Hematopoietic multipotent progenitor cell treated with erythropoietin and hydrocortisone succinate and interleukin-3 and kit ligand, for 15 days (in vitro differentiated cells): Measurements from ENCODE around the gene PCDH19.
"Not testable (repeated sequence)": the region's sequence is repeated elsewhere in the genome, so short reads cannot be mapped to it uniquely, and the experiment has no call there.

Source experiments
- DNase-seq: peaks from one replicate; pipeline ENCODE4 v3.0.0-alpha.2; 2015; ENCODE audit warnings: low spot score

PCDH19 gene, protein sequence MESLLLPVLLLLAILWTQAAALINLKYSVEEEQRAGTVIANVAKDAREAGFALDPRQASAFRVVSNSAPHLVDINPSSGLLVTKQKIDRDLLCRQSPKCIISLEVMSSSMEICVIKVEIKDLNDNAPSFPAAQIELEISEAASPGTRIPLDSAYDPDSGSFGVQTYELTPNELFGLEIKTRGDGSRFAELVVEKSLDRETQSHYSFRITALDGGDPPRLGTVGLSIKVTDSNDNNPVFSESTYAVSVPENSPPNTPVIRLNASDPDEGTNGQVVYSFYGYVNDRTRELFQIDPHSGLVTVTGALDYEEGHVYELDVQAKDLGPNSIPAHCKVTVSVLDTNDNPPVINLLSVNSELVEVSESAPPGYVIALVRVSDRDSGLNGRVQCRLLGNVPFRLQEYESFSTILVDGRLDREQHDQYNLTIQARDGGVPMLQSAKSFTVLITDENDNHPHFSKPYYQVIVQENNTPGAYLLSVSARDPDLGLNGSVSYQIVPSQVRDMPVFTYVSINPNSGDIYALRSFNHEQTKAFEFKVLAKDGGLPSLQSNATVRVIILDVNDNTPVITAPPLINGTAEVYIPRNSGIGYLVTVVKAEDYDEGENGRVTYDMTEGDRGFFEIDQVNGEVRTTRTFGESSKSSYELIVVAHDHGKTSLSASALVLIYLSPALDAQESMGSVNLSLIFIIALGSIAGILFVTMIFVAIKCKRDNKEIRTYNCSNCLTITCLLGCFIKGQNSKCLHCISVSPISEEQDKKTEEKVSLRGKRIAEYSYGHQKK (N-terminal part only)

DNA sequence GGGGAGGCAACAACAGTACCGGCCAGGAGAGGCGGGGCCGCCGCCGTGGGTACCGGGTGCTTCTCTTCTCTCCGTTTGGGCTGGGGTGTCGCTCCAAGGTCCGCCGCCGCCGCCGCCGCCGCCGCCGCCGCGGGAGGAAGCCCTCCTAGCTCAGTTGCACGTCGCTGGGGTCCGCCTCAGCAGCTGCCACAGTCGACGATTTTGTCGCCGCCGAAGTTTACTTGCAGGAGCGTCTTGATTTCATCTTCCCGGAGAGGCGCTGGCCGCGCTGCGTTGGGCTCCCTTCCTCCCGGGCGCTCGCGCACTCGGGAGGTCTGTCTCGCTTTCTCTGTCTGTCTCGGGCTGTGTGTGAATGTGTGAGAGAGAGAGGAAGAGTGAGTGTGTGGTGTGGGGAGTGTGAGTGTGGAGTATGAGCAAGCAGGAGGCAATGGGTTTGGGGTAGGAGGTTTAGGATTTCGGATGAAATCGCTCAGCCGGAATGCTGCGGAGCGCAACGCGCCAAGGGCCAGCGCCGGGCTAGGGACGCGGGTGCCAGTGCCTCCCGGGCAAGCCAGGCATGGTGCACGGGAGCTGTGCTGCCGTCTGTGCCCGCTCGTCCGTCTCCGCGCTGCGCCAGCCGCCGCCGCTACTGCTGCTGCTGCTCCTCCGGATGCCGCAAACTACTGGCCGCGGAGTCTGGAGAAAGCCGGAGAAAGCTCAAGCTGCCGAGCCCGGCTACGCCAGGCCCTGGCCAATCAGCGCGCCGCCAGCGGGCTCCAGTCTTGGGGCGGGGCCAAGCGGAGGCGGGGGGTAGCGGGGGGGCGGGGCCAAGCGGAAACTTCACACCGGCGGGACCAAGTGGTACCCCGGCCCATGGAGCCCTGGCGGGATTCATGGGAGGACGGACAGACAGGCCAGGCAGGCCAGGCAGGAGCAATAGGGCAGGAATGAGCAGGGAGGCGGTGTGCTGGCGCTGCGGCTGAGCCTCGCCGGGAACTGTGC is at the start of gene PCDH19:
PCDH19 (minus strand) TSS at position 664 of the 981 bp plus-strand sequence. CDS start 1,676 bp downstream, outside the sequence.
- DNase-seq, result no peak

DNA sequence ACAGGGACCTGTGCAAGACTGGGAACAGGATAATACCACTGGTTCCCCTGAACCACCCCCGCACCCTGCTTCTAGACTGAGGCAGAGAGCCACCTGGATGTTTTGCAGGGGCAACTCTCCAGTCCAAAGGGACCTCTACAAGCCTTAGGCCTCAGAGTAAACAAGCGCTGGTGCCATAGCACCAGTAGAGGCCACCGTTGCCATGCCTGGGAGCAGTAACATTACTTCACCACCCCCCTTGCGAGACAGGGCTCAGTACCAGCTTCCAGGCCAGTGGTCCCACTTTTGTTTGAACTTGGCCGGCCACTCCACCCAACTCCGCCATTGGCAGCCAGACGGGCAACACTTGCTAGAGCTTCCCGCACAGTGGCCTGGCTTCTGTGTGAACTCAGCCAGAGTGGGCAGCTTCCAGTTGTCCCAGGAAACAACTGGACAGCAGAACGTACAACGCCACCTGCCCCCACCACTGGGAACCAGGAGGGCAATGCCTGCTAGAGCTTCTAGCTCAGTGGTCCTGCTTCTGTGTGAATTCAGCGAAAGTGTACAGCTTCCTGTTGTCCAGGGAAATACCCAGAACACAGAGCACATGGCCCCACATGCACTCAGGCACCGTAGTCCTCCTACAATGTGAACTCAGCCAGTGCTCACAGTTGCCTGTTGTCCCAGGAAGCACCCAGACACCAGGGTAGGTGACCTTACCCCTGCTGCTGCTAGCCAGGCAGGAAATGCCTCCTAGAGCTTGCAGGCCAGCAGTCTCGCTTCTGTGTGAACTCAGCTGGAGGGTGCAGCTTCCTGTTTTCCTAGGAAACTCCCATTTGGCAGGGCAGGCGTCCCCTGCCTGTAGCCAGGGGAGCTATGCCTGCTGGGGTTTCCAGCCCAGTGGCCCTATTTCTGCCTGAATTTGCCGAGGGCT is 39.9 kb upstream of the PCDH19 start:
- DNase-seq, result no peak

DNA sequence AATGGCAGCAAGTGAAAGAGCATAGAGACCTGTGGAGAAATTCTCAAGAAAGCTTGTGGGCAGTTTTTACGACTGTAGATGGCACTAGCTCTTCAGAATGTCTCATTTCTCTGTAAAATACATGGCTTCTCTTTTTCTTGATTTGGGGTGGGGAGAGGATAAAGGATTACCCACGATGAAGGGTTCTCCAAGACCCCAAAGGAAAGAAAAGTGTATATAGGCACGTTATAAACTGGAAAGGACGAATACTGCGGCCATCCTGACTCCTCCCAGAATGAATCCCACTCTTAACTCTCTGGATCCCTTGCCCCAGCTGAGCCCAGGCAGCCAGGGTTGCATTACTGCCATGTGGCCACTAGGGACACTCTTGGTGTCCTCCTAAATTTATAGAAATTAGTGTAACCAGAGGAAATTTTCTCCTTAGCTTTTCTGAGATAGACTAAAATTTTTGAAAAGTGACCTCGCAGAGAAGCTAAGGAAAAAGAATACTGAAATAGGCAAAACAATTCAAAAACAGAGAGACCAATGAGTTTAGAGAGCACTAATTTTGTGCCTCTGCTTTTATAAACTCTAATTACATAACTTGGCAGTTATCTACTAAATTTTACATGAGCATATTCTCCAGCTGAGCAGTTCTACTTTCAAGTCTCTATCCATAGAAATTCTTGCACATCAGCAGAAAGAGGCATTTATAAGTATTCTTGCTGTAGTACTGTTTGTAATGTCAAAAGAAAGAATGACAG is 37.8 kb upstream of the PCDH19 start:
- peak; percentile 3 for DNase-seq

DNA sequence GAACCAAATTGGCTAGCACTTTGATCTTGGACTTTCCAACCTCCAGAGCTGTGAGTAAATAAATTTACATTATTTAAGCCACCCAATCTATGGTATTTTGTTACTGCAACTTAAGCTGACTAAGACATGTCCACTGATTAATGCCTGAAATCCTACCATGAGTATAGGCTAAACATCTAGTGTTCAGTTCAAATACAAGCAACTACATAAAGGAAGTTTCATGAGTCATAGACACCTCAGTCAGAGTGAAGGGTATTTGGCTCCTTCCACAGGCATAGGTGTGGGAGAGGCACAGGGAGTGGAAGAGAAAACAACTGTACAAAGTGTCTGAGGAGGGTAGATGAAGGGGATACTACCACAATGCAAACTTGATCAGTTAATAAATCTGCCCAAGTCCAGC is 35.5 kb upstream of the PCDH19 start:
- no peak for DNase-seq

DNA sequence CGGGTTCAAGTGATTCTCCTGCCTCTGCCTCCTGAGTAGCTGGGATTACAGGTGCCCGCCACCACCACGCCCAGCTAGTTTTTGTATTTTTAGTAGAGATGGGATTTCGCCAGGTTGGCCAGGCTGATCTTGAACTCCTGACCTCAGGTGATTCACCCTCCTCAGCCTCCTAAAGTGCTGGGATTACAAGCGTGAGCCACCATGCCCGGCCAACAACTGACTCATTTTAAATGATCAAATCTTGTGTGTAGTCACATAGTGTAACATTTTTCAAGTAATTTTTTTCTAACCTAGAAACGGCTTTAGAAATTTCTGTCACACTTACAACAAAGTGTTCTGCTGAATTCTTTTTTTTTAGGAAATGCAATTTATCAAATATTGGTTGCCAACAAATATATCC is 31.2 kb upstream of the PCDH19 start:
- not testable (repeated sequence) for DNase-seq

DNA sequence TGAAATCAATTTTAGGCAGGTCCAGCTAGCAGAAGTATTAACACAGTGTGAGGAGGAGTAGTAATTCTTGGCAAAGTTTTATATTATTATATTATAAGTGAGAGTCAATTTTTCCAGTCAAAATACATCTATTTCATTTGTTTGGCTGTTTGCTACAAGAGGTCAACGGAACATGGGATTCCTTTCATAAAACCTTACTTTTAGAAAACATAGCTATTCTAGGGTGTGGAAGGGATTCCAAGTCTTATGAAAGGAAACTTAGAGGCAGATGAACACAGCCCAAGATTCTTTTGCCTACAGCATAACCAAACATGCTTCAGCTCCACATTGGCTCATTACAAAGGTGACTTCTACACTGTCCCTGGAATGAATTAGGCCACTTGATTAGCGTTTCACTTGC is 29.9 kb upstream of the PCDH19 start:
- DNase-seq, result no peak

DNA sequence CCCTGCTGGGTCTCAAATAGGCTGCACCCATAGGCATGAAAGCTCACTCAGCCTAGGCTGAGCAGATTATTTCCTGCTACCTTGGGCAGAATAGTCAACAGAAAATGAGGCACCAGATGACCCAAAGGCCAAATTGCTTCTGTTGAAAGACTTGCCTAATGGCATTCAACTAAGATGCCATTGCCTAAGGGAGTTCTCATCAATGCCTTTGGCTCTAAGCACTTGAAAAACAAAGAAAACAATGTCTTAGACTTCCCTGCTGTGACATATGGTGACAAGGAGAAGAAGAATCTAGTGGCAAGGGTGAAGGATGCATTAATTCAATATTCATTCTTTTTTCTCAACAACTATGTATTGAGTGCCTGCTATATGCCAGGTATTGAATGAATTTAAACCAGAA is 25.7 kb upstream of the PCDH19 start:
- DNase-seq, result no peak

DNA sequence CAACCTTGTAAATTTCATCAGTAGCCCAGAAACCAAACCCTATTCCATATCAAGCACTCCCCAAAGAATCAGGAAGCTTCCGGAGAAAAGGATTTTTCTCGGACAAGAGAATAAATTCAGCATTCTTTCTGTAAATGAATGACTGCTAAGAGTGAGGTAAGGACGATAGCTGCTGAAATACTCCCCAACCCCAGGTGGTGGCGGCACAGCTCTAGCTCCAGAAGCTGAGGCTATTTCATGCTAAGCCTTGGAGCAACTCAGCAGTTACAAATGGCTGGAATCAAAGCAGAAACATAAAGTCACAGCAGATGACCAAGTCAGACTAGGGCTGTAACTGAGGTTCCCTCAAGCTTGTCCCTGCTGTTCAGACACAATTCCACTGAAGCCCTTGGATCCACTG is 13.9 kb upstream of the PCDH19 start:
- no peak for DNase-seq

DNA sequence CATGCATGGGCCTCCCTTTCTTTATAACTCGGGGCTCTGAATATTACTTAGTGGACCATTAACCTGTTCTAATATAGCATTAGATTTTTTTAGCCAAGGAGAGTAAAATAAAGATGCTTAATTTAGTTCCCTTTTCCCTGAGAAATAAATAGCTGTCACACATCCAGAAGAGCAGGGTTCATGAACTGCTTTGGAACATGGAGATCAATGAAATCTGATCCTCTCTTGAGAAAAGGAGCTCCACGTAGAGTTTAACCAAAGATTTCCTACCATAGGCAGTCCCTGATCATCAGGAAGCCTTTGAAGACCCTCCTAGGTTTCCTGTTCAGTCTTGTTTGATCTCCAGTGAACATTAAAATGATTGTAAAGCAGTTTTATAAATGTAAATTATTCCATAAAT is 8.5 kb upstream of the PCDH19 start:
- no peak for DNase-seq

DNA sequence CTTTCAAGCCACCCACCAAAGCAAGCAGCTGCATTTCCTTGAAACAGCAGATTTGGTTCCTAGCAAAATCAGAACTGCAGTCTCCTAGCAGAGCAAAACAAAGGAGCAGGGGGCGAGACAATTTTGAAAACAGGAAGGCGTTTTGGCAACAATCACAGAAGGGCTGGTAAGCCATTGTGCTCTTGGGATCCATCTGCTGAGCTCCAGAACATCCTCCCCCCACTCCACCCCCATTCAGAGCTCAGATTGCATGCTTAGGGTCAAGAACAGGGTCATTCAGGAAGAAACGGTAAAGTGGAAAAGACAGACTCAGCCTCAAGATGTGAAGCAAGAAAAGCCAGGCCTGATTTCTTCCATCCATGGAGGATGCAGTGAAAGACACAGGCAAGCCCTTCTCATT is 7.6 kb upstream of the PCDH19 start:
- no peak for DNase-seq

DNA sequence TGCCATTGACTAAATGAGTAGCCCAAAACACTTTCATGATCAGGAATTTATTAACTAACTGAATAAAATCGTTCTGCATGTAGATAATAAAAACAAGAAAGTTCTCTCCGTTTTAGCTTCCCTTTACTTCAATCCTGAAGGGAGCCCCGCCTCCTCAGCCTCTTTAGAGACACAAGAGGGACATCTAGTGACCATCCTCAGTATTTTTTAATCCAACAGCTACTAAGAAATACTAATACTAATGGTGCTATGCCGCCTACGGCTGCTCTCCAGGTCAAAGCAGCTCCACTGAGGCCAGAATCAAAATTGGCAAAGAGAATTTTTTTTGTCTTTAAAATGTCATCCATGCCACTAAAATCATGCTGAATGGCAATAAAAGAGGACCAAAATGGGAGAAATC is 3.2 kb upstream of the PCDH19 start:
- peak; percentile 1 for DNase-seq

DNA sequence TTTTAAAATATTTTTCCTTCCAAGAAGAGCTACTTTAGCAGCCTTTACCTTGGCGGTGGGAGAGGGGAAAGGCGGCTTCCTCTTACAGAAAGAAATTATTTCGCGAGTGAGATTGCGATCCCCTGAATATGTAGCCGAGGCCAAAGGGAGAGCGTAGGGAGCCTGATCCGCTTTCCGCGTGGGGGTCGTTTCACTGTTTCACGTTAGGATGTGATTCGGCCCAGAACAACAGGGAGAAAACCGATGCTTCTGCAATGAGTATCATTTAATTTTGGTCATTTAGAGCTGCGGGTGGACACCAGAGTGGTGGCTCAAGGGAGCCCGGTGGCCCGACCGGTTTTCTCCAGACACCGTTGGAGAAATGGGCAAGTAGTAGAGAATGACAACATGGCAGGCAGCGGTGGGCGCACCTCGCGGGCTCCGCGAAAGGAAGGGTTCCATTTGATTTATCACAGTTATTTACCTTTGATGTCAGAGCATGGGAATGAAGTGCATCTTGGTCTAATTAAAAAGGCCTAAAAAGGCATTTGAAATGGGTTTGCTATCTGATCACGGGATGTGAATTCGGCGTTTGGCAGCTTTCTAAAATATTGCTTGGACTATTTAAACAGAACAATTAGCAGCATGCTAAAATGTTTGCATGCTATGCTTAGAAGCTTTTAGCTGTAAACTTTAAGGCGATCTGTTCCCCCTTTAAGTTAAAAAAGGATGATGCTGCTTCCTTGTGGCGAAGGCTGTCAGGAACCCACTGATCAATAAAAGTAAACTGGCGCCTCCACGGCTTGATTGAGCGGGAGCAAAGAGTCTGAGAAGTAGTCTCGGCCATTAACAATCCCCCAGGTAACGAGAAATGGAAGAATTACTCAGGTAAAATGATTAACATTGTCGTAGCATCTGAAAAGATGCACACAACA is 2.0 kb upstream of the PCDH19 start:
- DNase-seq, result no peak

DNA sequence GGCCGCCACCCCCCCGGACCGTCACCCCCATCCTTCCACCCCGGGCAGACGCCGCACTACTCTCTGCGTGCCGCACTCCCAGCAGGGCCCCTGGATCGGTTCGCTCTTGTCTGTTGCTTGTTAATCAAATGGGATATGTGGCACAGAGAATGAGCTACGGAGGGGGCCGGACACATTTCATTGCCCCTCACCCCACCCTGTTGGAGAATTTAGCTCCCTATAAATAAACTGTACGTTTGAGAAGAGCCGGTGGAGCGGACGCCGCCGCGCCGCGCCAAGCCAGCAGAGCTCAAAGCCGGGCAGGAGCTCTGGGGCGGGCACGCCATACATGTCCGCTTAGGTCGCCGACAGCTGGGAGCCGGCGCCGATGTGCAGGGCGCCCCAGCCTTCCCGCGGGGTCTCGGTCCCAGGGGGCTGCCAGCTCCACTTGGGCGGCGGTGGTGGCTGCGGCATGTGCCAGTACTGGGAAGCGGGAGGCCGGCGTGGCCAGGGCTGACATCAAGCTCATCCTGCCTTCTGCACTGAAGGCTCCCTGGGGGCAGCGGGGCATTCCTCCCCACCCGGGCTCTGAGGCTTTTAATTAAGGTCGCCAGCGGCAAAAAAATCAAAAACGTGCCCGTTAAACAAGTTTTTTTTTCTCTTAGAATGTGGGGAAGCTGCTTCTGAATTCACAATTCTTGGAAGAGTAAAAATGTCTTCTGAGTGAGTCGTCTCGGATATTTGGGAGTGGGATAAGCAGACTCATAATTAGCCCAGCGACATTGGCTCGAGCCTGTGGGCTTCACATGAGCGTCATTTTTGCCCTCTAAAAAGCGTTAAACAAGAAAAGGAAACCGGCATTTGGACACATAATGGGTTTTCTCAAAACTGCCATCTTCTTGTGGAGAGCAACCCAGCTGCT is 1.1 kb upstream of the PCDH19 start:
- DNase-seq, result no peak

DNA sequence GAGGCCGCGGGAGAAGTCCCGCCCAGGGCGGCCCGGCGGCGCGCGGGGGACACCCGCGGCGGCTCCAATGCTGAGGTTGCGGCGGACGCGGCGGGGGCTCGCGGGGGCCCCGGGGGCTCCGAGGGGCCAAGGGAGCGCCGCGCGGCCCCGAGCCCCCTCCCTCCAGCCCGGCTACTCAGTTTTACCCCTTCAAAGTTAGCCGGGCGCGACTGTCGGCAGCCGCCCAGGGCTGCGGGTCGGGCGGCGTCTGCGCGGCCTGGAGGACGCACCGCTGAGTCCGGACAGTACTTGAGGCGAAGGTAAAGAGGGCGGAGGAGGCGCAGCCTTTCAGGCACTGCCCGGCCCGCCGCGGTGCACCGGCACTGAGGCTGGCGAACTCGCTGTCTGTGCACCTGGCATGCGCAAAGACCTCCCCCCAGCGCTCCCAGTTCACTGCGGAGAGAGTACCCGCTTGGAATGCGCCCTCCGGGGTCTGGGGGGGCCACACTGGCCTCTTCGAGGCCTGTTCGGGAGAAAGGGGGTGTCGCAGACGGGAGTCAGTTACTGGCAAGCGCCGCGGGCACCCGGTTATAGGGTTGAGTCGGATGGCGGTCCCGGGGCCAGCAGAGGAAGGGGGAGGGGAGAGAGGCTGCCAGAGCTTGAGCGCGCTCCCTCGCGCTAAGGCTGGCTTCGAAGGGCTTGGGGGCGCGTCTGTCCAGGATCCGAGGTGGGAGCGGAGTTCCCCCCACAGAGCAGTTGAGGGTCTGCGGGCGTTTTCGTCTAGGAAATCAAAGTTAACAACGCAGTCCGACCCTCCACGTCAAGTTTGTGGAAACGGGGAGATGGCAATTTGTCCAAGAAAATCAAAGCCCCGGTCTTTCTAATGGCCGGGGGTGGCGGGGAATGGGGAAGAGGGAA is 1.1 kb downstream of the PCDH19 start:
- no peak for DNase-seq

DNA sequence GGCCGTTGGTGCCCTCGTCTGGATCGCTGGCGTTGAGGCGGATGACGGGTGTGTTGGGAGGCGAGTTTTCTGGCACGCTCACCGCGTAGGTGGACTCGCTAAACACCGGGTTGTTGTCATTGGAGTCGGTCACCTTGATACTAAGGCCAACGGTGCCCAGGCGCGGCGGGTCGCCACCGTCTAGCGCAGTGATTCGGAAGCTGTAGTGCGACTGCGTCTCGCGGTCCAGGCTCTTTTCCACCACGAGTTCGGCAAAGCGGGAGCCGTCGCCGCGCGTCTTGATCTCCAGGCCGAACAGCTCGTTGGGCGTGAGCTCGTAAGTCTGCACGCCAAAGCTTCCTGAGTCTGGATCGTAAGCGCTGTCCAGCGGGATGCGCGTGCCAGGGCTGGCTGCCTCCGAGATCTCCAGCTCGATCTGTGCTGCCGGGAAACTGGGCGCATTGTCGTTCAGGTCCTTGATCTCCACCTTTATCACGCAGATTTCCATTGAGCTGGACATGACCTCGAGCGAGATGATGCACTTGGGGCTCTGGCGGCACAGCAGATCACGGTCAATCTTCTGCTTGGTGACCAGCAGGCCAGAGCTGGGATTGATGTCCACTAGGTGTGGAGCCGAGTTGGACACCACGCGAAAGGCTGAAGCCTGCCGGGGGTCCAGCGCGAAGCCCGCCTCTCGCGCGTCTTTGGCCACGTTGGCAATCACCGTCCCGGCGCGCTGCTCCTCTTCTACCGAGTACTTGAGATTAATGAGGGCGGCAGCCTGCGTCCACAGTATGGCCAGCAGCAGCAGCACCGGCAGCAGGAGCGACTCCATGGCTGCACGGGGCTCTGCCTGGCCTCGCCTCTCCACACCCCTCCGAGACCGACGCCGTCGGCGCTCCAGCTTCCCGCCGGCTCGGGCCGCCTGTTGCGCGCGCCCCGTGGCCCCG is 2.0 kb downstream of the PCDH19 start:
- no peak for DNase-seq

DNA sequence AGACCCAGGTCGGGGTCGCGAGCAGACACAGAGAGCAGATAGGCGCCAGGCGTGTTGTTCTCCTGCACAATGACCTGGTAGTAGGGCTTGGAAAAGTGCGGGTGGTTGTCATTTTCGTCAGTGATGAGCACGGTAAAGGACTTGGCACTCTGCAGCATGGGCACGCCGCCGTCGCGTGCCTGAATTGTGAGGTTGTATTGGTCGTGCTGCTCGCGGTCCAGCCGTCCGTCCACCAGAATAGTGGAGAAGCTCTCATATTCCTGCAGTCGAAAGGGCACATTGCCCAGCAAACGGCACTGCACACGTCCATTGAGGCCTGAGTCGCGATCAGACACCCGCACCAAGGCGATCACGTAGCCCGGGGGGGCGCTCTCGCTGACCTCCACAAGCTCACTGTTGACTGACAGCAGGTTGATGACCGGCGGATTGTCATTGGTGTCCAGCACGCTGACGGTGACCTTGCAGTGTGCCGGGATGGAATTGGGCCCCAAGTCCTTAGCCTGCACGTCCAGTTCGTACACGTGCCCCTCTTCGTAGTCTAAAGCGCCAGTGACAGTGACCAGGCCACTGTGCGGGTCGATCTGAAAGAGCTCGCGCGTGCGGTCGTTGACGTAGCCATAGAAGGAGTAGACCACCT is 2.8 kb downstream of the PCDH19 start:
- no peak for DNase-seq
